Stimulated activated CD4-positive, alpha-beta T cell treated with anti-CD3 and anti-CD28 coated beads, Interleukin-12 subunit alpha, Interleukin-12 subunit beta, amount 100 ng/mL, for 48 hours (primary cell): ENCODE measurements around the gene SEZ6.
A peak's percentile ranks its signal among the peaks of the same experiment; 100 is the strongest.

Experiments used
- DNase-seq, 3 donors: peaks; one replicate each; pipeline ENCODE4 v3.0.0-alpha.2; 2020; ENCODE audit warnings: low read depth in 2 of 3, low spot score in 1 of 3

SEZ6 gene

DNA sequence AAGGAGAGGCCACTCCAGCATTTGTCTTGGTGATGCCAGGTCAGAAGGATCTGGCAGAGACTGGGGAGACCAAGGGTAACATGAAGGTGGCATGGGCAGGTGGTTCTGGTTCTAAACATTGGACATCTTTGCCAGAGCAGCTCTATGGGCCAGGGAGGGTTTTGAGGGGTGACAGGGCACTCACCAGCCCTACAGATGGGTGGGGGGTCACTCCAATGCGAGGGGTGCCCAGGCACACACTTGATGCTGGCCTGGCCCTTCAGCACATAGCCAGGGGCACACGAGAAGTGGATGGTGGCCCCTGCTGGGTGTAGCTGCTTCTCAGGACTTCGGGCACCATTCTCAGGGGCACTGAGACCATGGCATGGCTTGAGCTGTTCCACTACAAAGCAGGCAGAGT is 49.0 kb downstream of the SEZ6 start:
- DNase-seq, result no peak

DNA sequence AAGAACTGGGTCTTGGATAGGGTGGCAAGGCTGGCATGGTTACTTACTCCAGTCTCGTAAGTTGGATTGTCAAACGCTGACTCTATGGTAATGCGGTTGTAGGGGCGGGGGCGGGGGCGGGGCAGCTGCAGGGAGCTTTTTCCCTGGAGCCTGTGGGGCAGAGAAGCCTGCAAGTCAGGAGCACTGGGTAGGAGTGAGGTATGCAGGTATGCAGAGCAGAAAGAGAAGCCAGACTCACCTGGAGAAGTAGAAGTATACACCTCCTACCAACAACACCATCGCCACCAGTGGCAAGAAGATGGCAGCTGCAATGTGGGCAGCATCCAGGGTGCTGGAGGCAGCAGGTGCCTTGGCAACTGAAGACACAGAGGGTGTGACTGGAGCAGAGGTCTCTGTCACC is 49.7 kb downstream of the SEZ6 start:
- DNase-seq, result no peak

DNA sequence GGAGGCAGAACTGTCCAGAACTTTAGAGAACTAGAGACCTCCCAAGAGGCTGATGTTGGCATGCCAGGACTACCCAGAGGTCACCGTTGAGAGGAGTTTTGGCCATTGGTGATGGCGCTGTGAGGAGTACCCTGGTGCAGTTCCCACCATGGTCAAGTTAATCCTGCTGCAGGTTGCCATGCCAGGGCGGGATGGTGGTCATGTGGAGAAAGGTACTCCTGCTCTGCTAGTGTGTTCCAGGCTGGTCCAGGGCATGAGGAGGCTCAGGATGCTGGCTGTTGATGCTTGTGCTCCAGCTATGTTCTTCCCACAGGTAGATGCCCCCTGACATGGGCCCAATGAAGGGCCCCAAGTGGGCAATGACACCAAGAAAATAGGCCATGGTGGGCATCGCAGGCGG is 50.4 kb downstream of the SEZ6 start:
- no peak for DNase-seq

DNA sequence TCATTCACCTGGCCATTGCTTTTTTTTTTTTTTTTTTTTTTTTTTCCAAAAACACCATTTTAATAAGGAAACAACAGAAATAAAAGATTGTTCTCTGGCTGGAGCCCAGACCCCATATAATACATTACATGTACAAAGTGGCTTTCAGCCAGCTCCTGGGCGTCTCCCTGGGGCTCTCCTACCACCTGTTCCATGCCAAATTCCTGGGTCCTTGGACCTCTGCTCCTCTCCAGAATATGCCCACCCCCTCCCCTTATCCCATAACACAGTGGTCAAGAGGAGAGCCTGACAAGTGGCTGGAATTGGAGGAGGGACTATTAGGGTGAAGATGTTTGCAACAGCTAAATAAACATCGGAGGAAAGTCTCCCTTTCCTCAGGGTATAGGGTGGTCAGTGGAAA is 50.9 kb downstream of the SEZ6 start:
- DNase-seq, result no peak

DNA sequence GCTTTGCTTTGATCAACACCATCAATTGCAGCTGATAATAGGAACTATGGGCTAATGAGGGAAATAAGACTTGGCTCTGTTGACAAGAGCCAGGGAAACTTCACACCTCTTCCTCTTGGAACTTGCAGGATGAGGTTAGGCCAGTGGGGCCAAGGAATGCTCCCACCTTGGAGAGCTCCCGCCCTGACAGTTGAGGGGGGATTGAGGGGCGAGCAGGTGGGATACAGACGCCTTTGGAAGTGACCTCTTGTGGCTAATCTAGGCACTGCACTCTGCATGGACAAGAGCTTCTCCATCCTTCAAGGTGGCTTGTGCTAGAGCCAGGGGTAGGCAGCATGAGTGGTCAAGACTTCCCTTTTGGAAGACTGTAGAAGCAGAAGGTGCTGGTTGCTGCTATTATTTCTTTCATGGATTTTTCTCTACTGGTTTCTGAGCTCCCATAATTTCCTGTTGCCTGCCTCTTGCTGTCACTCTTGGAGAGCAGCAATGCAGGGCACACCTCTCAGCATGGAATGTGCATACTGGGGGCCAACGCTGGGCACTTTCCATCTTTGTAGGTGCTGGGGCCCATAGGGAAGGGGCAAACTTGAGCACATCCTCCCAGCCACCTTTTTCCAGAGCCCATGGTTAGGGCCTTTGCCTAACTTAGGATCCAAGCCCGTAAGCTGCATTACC is 52.3 kb downstream of the SEZ6 start:
- peak; percentile 4 to 43 (median 28) for DNase-seq

DNA sequence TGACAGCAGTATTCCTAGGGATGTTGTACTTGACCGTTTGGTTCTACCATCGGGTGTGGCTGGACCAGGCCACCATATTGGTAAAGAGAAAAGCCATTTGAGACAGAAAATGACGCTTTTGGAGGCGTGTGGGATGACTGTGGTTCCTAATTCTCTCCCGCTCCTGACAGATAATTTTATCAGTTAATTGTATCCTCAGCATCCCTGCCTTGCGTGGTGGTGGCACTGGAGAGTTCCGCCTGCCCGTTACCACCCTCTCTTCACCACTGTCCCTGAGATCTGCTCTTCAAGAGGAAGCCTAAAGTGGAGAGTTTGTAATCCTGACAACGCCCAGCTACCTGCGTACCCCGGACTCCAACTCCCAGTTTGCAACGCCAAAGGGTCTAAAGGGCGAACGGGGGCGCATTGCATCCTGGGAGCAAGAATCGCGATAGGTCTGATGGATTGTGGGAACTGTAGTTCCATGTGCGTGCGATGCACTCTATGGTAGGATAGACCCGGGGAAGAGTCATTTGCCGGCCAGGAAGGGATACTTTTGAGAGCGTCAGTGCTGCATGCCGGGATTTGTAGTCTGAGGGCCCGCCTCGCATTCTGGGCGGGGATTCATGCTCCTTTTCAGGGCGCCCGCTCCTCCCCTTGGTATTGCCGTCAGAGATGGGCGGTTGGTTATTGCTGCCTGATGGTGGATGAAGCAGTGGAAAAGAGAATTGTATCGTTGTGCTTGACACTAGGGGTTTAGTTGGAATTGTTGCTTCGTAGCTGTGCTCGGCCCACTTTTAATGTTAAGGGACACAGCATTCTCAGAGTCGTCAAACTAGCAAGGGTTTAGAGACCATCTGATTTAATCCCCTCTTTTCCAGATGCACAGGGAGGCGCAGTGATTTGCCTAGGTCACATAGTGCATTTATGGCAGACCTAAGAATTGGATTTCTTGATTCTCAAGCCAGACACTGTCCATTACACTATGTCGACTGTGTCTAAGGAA is 53.5 kb downstream of the SEZ6 start:
- peak; percentile 91 to 93 (median 91) for DNase-seq

DNA sequence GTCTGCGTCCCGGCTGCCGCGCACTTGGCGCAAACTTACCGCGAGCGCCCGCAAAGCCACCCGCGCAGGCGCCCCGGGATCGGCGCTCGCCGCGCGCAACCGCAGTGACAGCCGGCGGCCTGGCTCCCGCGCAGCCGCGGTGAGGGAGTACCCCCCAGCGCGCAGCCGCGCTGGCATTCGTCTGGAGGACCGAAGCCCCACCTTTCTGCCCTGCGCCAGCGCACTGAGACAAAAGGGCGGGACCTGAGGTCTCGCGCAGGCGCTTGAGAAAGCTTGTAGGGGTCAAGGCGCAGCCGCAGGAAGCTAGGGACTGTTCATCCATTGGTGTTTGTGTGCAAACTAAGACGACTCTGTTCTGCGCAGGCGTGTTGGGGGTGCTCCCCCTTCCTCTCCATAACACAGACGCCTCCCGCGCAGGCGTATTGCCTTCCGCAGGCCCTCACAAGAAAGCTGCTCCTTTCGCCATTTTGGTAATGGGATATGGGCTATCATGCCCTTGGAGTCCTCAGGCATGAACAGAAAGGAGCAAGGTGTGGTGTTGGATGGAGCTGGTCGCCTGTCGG is 54.3 kb downstream of the SEZ6 start, which contains the start of gene PHF12:
TSS of gene PHF12 (minus strand) at position 91 of the 563 bp plus-strand sequence. CDS start 558 bp downstream, outside the sequence.
- DNase-seq, result peak; percentile 96 to 99 (median 99)

DNA sequence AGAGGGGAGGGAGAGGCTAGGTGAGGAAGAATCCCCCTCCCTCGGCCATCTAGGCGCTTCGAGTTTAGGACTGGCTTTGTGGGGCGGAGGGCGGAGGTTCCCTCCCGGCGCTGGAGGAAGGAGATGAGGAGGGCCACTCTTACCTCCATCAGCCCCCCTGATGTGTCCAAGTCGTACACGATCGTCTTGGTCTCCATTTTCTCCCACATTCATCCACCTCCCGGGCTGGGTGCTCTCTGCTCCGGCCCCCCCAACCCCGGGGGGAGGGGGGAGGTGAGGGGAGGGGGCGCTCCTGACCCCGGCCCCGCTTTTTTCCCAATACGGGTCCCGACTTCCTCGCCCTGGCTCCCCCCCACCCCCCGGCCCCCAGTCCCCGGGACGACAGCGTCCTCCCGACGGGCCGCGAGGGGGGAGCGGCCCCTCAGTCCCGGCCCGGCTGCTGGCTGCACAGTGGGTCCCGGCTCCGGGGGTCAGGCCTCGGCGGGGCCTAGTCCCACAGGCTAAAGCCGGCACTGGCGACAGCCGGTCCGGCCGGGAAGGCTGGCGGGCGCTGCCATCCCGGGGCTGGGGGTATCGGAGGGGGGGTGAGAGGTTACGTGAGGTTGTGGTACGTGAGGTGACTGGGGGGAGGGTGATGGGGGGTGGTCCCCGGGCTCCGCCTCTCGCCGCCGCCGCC is 54.9 kb downstream of the SEZ6 start:
- DNase-seq, result peak in 1 of 3 donors; percentile 4

DNA sequence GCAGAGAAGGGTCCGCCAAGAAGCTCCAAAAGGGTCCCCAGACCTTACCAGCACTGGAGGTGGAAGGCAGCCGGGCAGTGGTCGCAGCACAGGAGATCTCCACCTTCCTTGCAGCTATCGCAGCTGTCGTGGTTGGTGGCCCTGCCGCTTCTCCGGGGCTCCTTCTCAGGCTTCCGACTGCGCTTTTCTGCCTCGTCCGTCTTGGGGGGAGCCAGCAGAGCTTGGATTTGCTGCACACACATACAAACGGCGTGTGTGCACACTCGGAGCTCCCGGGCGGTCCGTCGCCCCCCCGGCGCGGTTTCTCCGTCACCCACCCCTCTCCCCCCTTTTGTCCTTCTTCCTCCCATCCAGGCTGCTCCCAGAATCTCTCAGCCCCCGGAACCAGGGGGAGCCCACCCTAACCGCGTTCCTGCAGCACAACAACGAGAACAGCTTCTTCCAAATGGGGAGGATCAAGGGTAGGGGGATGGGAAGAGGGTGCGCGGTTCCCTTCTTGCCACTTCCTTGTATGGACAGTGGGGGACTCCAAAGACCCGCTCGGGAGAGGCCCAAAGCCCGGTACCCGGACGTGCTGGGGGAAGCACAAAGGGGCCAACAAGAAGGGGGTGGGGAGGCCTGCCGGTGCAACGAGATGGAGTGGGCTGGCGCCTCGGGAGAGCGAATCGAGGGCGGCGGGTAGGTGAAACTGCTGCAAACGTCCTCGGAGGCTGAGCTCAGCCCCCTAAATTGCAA is 55.6 kb downstream of the SEZ6 start:
- peak in 2 of 3 donors; percentile 33 to 42 for DNase-seq

DNA sequence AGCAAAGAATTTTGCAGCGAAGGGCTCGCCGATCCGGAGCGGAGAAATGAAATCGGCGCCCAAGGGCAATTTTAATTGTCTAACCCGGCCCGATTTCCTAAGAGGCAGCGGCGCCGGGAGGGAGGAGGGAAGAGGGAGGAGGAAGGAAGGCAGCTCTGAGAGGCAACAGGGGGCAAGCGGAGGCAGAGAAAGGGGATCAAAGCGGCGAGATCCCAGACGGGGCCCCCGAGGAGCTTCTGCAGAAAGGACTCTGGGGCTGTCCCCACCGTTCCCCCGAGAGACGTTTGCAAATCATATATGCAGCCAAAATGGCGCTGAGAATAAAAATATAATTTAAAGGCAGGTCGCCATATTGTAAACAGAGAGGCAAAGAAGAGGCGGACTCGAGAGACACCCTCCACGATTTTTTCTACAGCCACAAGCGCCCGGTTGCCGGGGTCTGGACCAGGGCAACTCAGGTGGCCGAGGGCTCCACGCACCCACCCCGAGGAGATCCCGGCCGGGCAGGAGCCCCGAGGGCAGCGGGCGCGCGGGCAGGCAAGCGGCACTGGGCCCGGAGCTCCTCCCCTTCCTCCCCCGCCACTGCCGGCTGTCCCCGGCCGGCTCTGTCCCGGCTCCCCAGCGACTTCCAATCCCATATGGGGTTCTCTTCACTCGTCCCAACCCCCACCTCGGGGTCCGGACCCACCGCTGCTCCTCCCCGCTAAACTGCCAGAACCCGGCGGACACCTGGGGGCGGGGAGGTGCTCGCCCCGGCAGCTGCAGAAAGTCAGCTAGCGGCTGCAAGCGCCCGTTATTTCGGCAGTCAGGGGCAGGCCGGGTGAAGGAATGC is 56.4 kb downstream of the SEZ6 start:
- DNase-seq, result peak; percentile 52 to 63 (median 54)

DNA sequence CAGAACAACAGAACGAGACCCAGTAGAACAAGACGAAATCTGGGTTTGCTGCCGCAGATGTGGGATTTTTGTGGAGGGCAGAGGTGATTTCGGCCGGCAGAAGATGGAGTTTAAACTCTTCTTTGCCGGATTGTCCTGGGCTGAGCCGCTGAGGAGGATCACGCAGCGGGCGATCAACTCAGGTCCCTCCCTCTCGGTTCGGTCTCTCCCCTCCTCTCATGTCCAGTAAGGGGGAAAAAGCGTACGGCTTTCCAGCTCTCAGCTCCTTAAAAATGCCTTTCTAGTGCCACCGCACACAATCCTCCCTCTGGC is 57.0 kb downstream of the SEZ6 start:
- no peak for DNase-seq

DNA sequence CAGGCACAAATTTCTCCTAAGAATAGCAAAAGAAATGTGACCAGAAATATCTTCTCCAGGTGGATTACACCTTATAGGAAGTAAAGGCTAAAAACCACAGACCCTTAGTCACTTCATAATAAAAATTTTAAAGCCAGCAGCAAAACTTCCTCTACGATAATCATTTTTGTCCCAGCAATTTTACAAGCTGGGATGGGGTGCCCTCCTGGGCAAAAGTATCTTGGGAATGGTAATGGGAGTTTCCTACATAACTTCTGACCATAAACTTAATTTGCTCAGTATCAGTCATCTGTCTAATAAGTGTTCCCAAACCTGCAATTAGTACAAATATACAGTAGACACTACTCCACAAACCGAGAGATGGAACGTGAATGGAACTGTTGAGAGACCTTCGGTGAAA is 57.5 kb downstream of the SEZ6 start:
- no peak for DNase-seq

DNA sequence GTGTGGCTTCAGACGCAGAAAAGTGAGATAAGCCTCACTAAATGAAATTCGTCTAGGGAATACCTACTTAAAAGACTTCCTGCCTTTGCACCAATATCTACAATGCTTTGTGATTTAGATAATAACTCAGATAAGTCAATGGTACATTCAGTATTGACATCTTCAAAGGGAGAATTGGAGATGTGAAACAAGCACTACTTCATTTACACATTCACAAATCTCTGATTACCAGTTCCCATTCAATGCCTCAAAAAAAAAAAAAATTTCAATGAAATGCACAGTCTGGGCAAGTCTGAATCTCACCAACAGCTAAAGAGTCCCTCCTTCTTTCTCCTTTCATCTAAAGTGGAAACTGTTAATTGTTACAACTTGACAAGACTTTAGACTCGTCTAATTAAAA is 58.2 kb downstream of the SEZ6 start:
- no peak for DNase-seq

DNA sequence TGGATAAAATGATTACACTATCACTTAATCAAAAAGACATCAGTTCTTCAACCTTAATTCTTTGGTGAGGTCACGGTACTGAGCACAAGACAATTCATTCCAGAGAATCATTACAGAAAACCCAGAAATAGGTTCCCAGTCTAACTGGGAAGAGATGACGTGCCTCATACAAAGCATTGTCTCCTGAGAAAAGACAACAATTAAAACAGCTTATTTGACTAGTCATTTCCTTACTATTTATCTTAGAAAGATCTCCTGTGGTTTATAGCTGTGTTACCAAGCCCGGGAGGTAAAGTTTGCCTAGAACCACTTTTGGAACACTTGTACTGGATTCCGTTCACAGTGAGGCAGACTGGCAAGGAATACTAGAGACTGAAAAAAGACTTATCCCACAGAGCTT is 59.6 kb downstream of the SEZ6 start:
- no peak for DNase-seq

DNA sequence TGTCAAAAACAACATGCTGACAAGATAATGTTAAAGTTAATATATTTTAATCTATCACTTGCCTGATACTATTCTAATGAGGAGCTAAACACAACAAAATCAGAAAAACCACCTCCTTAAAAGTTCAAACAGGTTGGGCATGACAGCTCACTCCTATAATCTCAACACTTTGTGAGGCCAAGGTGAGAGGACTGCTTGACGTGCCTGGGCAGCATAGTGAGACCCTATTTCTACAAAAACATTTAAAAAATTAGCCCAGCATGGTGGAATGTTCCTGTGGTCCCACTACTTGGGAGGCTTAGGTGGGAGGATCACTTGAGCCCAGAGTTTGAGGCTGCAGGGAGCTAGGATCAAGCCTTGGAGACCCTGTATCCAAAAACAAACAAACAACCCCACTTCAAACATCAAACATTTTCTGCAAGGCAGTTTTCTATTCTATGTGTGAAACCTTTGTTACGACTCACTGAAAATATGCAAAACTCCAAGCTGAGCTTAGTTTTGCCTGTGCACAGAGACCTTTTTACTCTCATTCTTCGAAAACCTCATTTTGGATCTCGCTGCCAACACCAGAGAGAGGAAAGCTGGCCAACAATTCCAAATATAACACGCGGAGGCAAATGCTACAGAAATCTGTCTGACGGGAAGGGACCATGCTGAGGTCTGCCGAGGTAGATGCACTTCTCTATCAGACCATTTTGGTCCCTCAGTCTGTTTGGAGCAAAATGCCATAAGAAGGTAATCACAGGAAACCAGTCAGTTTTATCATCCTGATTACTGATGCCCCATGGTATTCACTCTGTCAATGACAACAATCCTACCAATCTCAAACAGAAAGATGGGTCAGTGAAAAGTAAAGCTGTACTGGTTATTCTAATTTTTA is 60.7 kb downstream of the SEZ6 start:
- no peak for DNase-seq

DNA sequence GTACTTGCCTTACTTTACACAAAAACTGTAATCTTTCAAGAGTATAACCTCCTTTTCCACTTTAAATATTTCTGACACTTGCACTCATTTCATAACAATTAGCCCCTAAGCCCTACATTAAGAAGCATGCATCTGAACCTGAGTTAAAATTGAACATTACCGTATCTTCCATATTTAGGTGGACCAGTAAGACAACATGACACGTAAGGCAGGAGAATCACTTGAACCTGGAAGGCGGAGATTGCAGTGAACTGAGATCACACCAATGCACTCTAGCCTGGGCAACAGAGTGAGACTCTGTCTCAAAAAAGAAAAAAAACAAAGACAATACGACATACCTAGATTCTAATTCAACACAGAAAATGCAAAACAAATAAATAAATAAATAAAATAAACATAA is 61.5 kb downstream of the SEZ6 start:
- DNase-seq, result no peak

DNA sequence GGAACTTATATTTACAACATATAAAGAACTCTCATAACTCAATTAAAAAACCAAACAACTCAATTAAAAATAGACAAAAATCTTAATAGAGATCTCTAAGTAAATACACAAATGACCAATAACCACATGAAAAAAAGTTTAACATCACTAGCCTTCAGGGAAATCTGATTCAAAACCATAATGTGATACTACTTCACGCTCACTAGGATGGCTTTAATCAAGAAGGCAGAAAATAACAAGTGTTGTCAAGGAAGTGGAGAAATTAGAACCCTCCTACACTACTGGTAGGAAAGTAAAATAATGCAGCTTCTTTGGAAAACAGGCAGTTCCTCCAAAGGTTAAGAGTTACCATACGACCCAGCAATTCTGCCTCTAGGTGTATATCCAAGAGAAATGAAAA is 62.9 kb downstream of the SEZ6 start:
- DNase-seq, result no peak

DNA sequence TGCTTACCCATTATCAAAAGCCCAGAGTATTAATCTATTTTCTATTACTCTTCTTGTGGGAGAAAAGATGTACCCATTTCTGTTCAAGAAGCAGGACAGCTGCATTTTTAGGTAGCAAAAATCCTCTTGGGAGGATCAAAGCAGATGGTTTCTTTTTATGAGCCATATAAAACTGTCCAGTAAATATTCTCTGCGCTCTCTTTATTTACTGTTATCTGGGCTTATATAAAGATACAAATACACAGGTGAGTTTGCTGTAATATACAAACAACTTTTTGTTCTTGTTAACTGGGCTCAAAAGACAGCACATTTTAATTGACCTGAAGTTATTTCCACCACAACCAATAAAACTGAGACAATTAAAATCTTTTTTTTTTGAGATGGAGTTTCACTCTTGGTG is 64.6 kb downstream of the SEZ6 start:
- DNase-seq, result no peak

DNA sequence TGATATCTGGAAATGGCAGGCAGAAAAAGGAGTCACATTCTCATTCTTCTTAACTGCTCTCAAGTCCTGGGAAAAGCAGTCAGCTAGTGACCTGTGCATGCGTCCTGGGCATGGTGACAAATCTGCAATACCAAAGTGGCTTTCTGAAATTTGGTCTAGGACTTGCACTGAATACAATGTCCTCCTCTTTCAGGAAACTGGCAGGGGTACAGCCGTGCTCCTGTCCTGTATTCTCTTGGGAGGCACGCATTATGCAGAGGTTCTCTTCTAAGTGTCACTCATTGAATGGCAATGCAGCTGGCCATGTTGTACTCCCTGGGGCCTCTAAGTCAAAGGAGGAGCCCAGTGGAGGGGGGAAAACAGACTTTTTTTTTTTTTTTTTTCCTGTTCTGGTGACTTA is 65.2 kb downstream of the SEZ6 start:
- no peak for DNase-seq
